Stomach (tissue), 9 donors: ENCODE measurements around the gene CASS4. TPM values are rescaled to one million over a fixed set of nuclear protein-coding genes. Genes with fewer than 3 reads are reported as not detected.

Source experiments
- DNase-seq, 2 donors: peaks; one replicate each; pipeline versions ENCODE4 v3.0.0 to v3.0.0-alpha.2; 2013 to 2019
- H3K27ac ChIP-seq, 5 donors: fragments of 200-600 bp in 4 of 5; sonication (generic) in 4 of 5; one replicate each; pipeline ENCODE4 v1.5.1; 2013 to 2019; ENCODE audit warnings: mild to moderate bottlenecking in 1 of 5, moderate library complexity in 1 of 5
- H3K27me3 ChIP-seq, 3 donors: fragments of 200-600 bp; sonication (generic); one replicate each; pipeline ENCODE4 v1.5.1; 2017 to 2019; ENCODE audit warnings: mixed run types in 1 of 3
- H3K36me3 ChIP-seq, 4 donors: fragments of 200-600 bp; sonication (generic); 1 replicate in 3 of 4; 2 replicates in 1 of 4; pipeline ENCODE4 v1.5.1; 2016 to 2019
- H3K4me1 ChIP-seq, 4 donors: fragments of 200-600 bp; sonication (generic); one replicate each; pipeline ENCODE4 v1.5.1; 2016 to 2019
- H3K4me3 ChIP-seq, 4 donors: fragments of 200-600 bp; sonication (generic) in 3 of 4; one replicate each; pipeline ENCODE4 v1.5.1; 2016 to 2019; ENCODE audit warnings: mild to moderate bottlenecking in 1 of 4
- H3K9me3 ChIP-seq, 4 donors: fragments of 200-600 bp; sonication (generic); one replicate each; pipeline ENCODE4 v1.5.1; 2016 to 2019
- EP300 ChIP-seq: sonication (generic); formaldehyde crosslinking; IDR thresholded peaks from one replicate; pipeline ENCODE4 v1.6.1; 2017; ENCODE audit warnings: antibody characterized with exemption
- POLR2A ChIP-seq, 4 donors: fragments of 450-650 bp; IDR thresholded peaks; one replicate each; pipeline ENCODE4 v1.6.1; 2016; ENCODE audit warnings: antibody characterized with exemption in 4 of 4, control low read depth in 2 of 4, mild to moderate bottlenecking in 1 of 4, moderate library complexity in 1 of 4
- POLR2AphosphoS5 ChIP-seq, 3 donors: sonication (generic); formaldehyde crosslinking; IDR thresholded peaks; one replicate each; pipeline ENCODE4 v1.6.1; 2016; ENCODE audit warnings: antibody characterized with exemption in 3 of 3
- WGBS, 5 donors: extraction: QIAGEN DNeasy Blood & Tissue Kit in 3 of 5; methylation state at CpG; one replicate each; pipeline versions ENCODE4 v1.1.5 to v1.1.7; 2013 to 2018; 5-methylcytosine and 5-hydroxymethylcytosine counted together
- intact Hi-C: fragments of 100-400 bp; cut with DNase I; formaldehyde crosslinking; loops from one replicate; pipeline ENCODE4 v1.15.1; 2023; ENCODE audit warnings: low total_unique reads
- polyA plus RNA-seq, 3 donors: library from polyadenylated mRNA; stranded (reverse); fragments of 200-250 nt; gene quantifications; one replicate each; pipeline ENCODE4 v1.2.3, GENCODE V29; 2013
- small RNA-seq, 4 donors: library from RNA; depleted of rRNA; stranded (forward); fragments of <200 nt; gene quantifications; one replicate each; pipeline ENCODE3, GENCODE V24; 2016
- total RNA-seq, 5 donors: library from RNA; depleted of rRNA; stranded (reverse); fragments of >200 nt; gene quantifications; one replicate each; pipeline versions ENCODE4 v1.1.0 to v1.2.3, GENCODE V29; 2014 to 2016
- TF ChIP-seq, protein P1 (sequence below), 7 experiments: fragments of 450-650 bp in 4 of 7; fragments of 200-600 bp in 3 of 7; sonication (generic) in 3 of 7; IDR thresholded peaks; one replicate each; pipeline ENCODE4 v1.5.1; 2016 to 2019; ENCODE audit warnings: antibody characterized with exemption in 7 of 7, control low read depth in 2 of 7, mild to moderate bottlenecking in 1 of 7
- donor health status: healthy with polysubstance abuse.
- donor health status: Bipolar disorder and iron deficiency.
- donor health status: healthy.

Gene CASS4
- total and polyA plus RNA-seq, 8 donors = 0.23 to 8.2 (median 1.6) TPM; not detected in 1

DNA sequence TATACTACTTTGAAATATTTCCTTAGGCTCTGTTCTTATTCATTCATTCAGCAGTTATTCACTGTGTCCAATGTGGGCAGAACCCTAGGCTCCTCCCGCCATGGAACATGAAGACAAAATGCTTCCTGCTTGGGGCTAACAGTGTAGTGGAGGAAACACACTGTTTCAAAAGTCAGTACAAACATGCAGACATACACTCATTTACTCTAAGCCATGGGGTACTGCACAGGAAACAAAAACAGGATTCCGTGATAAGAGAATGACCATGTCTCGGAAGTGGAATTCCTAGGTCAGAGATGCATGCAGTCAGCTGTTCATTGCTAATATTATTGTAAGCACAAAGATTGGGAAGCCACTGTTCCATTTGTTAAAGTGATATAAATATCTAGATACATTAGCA lies 94.0 kb downstream of the CASS4 start:
- 58 to 71% (median 61%) methylated on average over 3 of the region's 3 CpGs for WGBS, 5 donors
- Histone ChIP-seq H3K27ac (no peak overlapping the region), H3K27me3 (no peaks in the 10 kb centered on the region), H3K4me3 (no peak overlapping the region), H3K36me3 (peaks cover 0 to 39% (median 31%) of the 10 kb centered on the region in 4 donors), H3K9me3 (no peaks in the 10 kb centered on the region), H3K4me1 (no peaks in the 10 kb centered on the region)
- TF ChIP-seq POLR2AphosphoS5 (IDR thresholded peaks at IDR 0.05) (no peak), POLR2A (IDR thresholded peaks at IDR 0.05) (no peak), EP300 (no peak)
- TF ChIP-seq, protein P1, sequence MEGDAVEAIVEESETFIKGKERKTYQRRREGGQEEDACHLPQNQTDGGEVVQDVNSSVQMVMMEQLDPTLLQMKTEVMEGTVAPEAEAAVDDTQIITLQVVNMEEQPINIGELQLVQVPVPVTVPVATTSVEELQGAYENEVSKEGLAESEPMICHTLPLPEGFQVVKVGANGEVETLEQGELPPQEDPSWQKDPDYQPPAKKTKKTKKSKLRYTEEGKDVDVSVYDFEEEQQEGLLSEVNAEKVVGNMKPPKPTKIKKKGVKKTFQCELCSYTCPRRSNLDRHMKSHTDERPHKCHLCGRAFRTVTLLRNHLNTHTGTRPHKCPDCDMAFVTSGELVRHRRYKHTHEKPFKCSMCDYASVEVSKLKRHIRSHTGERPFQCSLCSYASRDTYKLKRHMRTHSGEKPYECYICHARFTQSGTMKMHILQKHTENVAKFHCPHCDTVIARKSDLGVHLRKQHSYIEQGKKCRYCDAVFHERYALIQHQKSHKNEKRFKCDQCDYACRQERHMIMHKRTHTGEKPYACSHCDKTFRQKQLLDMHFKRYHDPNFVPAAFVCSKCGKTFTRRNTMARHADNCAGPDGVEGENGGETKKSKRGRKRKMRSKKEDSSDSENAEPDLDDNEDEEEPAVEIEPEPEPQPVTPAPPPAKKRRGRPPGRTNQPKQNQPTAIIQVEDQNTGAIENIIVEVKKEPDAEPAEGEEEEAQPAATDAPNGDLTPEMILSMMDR (IDR thresholded peaks at IDR 0.05) = no peak
- intact Hi-C loops = no loop called here
- no peak for DNase-seq

Small RNAs within 50 kb of the gene (small RNA-seq; reads per million reads assigned to genes)
- 0 reads per million in 4 donors for gene RPL39P

Other genes with a start within 250 kb of the CASS4 start
- not detected for gene MC3R, start 163.5 kb upstream of the CASS4 start, total RNA-seq
- gene MC3R, start 163.5 kb upstream of the CASS4 start, polyA plus RNA-seq = not detected
- gene FAM210B, start 53.3 kb upstream of the CASS4 start, total RNA-seq = 10 to 100 TPM; 11.3 to 33.8 (median 26.1) TPM
- 10 to 100 TPM; 32.5 to 42.6 (median 32.5) TPM for gene FAM210B, start 53.3 kb upstream of the CASS4 start, polyA plus RNA-seq
- 10 to 100 TPM in 2 of 5 donors, 1 to 10 TPM in 2, under 1 TPM in 1; 0.45 to 27.7 (median 7.0) TPM for gene AURKA, start 20.0 kb upstream of the CASS4 start, total RNA-seq
- 1 to 10 TPM; 5.1 to 8.3 (median 6.7) TPM for gene AURKA, start 20.0 kb upstream of the CASS4 start, polyA plus RNA-seq
- 10 to 100 TPM in 4 of 5 donors, 1 to 10 TPM in 1; 9.3 to 86.2 (median 23.9) TPM for gene CSTF1, start 19.6 kb upstream of the CASS4 start, total RNA-seq
- gene CSTF1, start 19.6 kb upstream of the CASS4 start, polyA plus RNA-seq = 10 to 100 TPM in 1 of 3 donors, 1 to 10 TPM in 2; 7.1 to 12.8 (median 8.7) TPM
- gene RTF2, start 56.4 kb downstream of the CASS4 start, total RNA-seq = 10 to 100 TPM in 3 of 5 donors, 1 to 10 TPM in 2; 5.5 to 62.5 (median 32.9) TPM
- 10 to 100 TPM; 58.5 to 87.5 (median 62.9) TPM for gene RTF2, start 56.4 kb downstream of the CASS4 start, polyA plus RNA-seq
- under 1 TPM in 1 of 5 donors, not detected in 4; 0.73 TPM for gene FAM209A, start 112.5 kb downstream of the CASS4 start, total RNA-seq
- gene FAM209A, start 112.5 kb downstream of the CASS4 start, polyA plus RNA-seq = under 1 TPM in 2 of 3 donors, not detected in 1; 0.38 to 0.44 TPM
- gene FAM209B, start 121.0 kb downstream of the CASS4 start, total RNA-seq = not detected
- gene FAM209B, start 121.0 kb downstream of the CASS4 start, polyA plus RNA-seq = under 1 TPM in 2 of 3 donors, not detected in 1; 0.75 to 0.78 TPM
- gene TFAP2C, start 217.0 kb downstream of the CASS4 start, total RNA-seq = 1 to 10 TPM in 1 of 5 donors, under 1 TPM in 2, not detected in 2; 0.18 to 2.0 (median 0.89) TPM
- 10 to 100 TPM in 1 of 3 donors, under 1 TPM in 1, not detected in 1; 0.12 to 10.9 TPM for gene TFAP2C, start 217.0 kb downstream of the CASS4 start, polyA plus RNA-seq